ENCODE data around the gene ST8SIA4.
"Not testable (repeated sequence)": the region's sequence is repeated elsewhere in the genome, so short reads cannot be mapped to it uniquely, and the experiment has no call there.

ST8SIA4 gene

GRCh38 chr5:100794844-100795243, 108.2 kb downstream of the ST8SIA4 start:
- no peaks in the 10 kb centered on the region for H3K4me1 ChIP-seq (ENCODE audit: control insufficient read depth, insufficient read depth, low read length)
- H3K9me3 ChIP-seq (ENCODE audit: control insufficient read depth, low read length) = peaks cover 6% of the 10 kb centered on the region
- H3K9ac ChIP-seq (ENCODE audit: low read length) = no peak overlapping the region
- H3K36me3 ChIP-seq (ENCODE audit: control insufficient read depth, insufficient read depth, low read length, severe bottlenecking) = no peaks in the 10 kb centered on the region
- H3K27me3 ChIP-seq (replicated peaks; ENCODE audit: control insufficient read depth, insufficient read depth, low read length) = no peaks in the 10 kb centered on the region
- DNase-seq (ENCODE audit: low read depth) = no peak
- no peak overlapping the region for H3K4me3 ChIP-seq (ENCODE audit: low read length)

- H3K4me1 ChIP-seq (ENCODE audit: control insufficient read depth, insufficient read depth, low read length) = no peaks in the 10 kb centered on the region
- H3K36me3 ChIP-seq (ENCODE audit: control insufficient read depth, insufficient read depth, low read length, severe bottlenecking) = no peaks in the 10 kb centered on the region
- no peak overlapping the region for H3K9ac ChIP-seq (ENCODE audit: low read length)
- DNase-seq (ENCODE audit: low read depth) = no peak
- no peak overlapping the region for H3K4me3 ChIP-seq (ENCODE audit: low read length)
- peaks cover 6% of the 10 kb centered on the region for H3K9me3 ChIP-seq (ENCODE audit: control insufficient read depth, low read length)
- H3K27me3 ChIP-seq (replicated peaks; ENCODE audit: control insufficient read depth, insufficient read depth, low read length) = no peaks in the 10 kb centered on the region
Measured at GRCh38 chr5:100794218-100794617, 108.9 kb downstream of the ST8SIA4 start.

DNA sequence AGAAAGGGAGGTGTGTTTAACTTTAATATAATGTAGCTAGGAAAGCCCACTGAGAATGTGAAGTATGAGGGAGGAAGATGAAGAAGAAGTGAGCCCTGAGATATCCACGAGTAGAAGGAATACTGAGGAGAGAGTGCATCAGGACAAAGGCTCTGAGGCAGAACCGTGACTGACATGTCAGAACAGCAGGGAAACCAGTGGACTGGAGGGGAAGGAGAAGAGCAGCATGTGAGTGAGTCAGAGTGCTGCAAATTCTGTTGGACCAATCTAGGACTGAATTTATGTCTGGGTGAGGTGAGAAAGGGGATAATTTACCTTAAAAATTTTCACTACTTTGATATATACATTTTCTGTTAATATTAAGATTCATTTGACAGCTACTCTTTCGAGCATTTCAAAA, 110.3 kb downstream of the ST8SIA4 start:
- no peaks in the 10 kb centered on the region for H3K4me1 ChIP-seq (ENCODE audit: control insufficient read depth, insufficient read depth, low read length)
- no peak overlapping the region for H3K9ac ChIP-seq (ENCODE audit: low read length)
- peaks cover 6% of the 10 kb centered on the region for H3K9me3 ChIP-seq (ENCODE audit: control insufficient read depth, low read length)
- DNase-seq (ENCODE audit: low read depth) = no peak
- H3K36me3 ChIP-seq (ENCODE audit: control insufficient read depth, insufficient read depth, low read length, severe bottlenecking) = no peaks in the 10 kb centered on the region
- H3K27me3 ChIP-seq (replicated peaks; ENCODE audit: control insufficient read depth, insufficient read depth, low read length) = no peaks in the 10 kb centered on the region
- H3K4me3 ChIP-seq (ENCODE audit: low read length) = no peak overlapping the region

DNA sequence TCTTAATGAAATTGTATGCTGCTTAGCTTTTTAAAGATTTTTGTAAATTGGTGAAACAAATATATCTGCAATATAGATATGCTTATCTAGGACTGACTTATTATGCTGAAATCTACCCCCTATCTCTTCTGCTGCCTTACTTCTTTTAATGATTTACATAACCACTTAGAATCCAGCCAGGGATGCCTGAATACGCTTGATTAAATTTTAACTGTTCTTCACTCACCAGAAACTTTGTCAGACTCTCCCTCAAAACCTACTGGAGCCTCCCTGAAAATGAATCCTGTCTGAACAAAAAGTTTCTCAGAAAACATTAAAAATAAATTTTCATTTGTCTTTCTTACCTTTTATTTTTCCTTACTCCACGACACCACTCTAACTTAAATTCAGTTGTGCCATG, 111.7 kb downstream of the ST8SIA4 start:
- Histone ChIP-seq H3K9me3 (ENCODE audit: control insufficient read depth, low read length) (peaks cover 6% of the 10 kb centered on the region), H3K4me3 (ENCODE audit: low read length) (no peak overlapping the region), H3K4me1 (ENCODE audit: control insufficient read depth, insufficient read depth, low read length) (no peaks in the 10 kb centered on the region), H3K36me3 (ENCODE audit: control insufficient read depth, insufficient read depth, low read length, severe bottlenecking) (no peaks in the 10 kb centered on the region), H3K9ac (ENCODE audit: low read length) (no peak overlapping the region), H3K27me3 (replicated peaks; ENCODE audit: control insufficient read depth, insufficient read depth, low read length) (no peaks in the 10 kb centered on the region)
- no peak for DNase-seq (ENCODE audit: low read depth)

- H3K9ac ChIP-seq (ENCODE audit: low read length) = no peak overlapping the region
- DNase-seq (ENCODE audit: low read depth) = no peak
Measured at GRCh38 chr5:100790951-100791350, 112.1 kb downstream of the ST8SIA4 start.

DNA sequence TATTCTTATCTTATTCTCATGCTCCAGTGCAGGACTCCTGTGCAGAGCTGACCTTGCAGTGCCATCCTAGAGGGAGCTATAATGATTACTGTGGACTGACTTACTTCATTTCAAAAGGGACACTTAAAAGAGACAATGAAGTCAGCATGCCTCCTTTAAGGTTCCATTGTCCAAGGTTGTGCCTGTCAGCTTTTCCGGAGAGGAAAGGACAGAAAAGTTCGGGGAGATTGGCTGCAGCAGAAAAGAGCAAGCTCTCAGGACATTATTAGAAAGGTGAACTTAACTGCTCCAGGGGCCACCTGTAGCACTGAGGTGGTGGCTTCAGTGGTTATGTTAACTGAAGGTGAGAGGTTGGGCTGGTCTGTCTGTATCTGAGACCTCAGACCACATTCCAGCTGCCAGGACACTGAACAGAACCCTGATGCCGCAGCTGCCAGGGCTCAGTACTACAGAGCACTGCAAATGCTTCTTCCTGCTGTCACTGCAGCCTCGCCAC, 112.9 kb downstream of the ST8SIA4 start:
- Histone ChIP-seq H3K36me3 (ENCODE audit: control insufficient read depth, insufficient read depth, low read length, severe bottlenecking) (no peaks in the 10 kb centered on the region), H3K9me3 (ENCODE audit: control insufficient read depth, low read length) (peaks cover 6% of the 10 kb centered on the region), H3K4me1 (ENCODE audit: control insufficient read depth, insufficient read depth, low read length) (no peaks in the 10 kb centered on the region), H3K27me3 (replicated peaks; ENCODE audit: control insufficient read depth, insufficient read depth, low read length) (no peaks in the 10 kb centered on the region), H3K9ac (ENCODE audit: low read length) (no peak overlapping the region), H3K4me3 (ENCODE audit: low read length) (no peak overlapping the region)
- no peak for DNase-seq (ENCODE audit: low read depth)

More at GRCh38 chr5:100790951-100791350, 112.1 kb downstream of the ST8SIA4 start:
- Histone ChIP-seq H3K36me3 (ENCODE audit: control insufficient read depth, insufficient read depth, low read length, severe bottlenecking) (no peaks in the 10 kb centered on the region), H3K4me1 (ENCODE audit: control insufficient read depth, insufficient read depth, low read length) (no peaks in the 10 kb centered on the region), H3K9me3 (ENCODE audit: control insufficient read depth, low read length) (peaks cover 6% of the 10 kb centered on the region), H3K4me3 (ENCODE audit: low read length) (no peak overlapping the region), H3K27me3 (replicated peaks; ENCODE audit: control insufficient read depth, insufficient read depth, low read length) (no peaks in the 10 kb centered on the region)

- no peak for DNase-seq (ENCODE audit: low read depth)
Measured at GRCh38 chr5:100789694-100790093, 113.4 kb downstream of the ST8SIA4 start.

DNA sequence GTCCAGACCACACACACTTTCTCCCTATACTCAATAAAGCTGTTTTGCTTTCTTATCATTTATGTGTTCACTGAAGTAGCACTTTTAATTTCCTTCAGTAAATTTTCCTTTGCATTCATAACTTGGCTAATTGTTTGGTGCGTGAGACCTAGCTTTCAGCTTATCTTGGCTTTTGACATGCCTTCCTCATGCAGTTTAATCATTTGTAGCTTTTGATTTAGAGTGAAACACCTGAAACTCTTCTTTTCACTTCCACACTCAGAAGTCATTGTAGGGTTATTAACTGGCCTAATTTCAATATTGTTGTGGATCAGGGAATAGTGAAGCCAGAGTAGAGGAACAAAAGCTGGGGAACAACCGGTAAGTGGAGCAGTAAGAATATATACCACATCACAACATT, 114.7 kb downstream of the ST8SIA4 start:
- no peaks in the 10 kb centered on the region for H3K36me3 ChIP-seq (ENCODE audit: control insufficient read depth, insufficient read depth, low read length, severe bottlenecking)
- no peaks in the 10 kb centered on the region for H3K4me1 ChIP-seq (ENCODE audit: control insufficient read depth, insufficient read depth, low read length)
- no peaks in the 10 kb centered on the region for H3K27me3 ChIP-seq (replicated peaks; ENCODE audit: control insufficient read depth, insufficient read depth, low read length)
- H3K9me3 ChIP-seq (ENCODE audit: control insufficient read depth, low read length) = no peaks in the 10 kb centered on the region
- no peak for DNase-seq (ENCODE audit: low read depth)
- H3K4me3 ChIP-seq (ENCODE audit: low read length) = no peak overlapping the region
- H3K9ac ChIP-seq (ENCODE audit: low read length) = no peak overlapping the region

More at GRCh38 chr5:100789694-100790093, 113.4 kb downstream of the ST8SIA4 start:
- no peaks in the 10 kb centered on the region for H3K4me1 ChIP-seq (ENCODE audit: control insufficient read depth, insufficient read depth, low read length)
- H3K9ac ChIP-seq (ENCODE audit: low read length) = no peak overlapping the region
- no peaks in the 10 kb centered on the region for H3K36me3 ChIP-seq (ENCODE audit: control insufficient read depth, insufficient read depth, low read length, severe bottlenecking)
- no peak overlapping the region for H3K4me3 ChIP-seq (ENCODE audit: low read length)
- no peaks in the 10 kb centered on the region for H3K27me3 ChIP-seq (replicated peaks; ENCODE audit: control insufficient read depth, insufficient read depth, low read length)
- H3K9me3 ChIP-seq (ENCODE audit: control insufficient read depth, low read length) = peaks cover 5% of the 10 kb centered on the region

DNA sequence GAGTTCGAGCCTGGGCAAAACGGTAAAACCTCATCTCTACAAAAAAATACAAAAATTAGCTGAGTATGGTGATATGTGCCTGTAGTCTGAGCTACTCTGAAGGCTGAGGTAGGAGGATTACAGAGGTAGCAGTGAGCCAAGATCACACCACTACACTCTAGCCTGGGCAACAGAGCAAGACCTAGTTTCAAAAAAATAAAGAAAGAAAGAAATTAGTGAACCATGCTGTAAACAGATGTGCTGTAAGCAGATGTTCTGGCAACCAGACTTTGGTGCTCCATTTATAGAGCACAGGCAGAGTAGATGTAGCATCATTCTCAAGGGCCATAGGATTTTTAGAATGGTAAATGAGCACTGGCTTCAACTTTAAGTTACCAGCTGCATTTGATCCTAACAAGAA, 115.4 kb downstream of the ST8SIA4 start:
- DNase-seq (ENCODE audit: low read depth) = no peak
- no peak overlapping the region for H3K4me3 ChIP-seq (ENCODE audit: low read length)
- H3K27me3 ChIP-seq (replicated peaks; ENCODE audit: control insufficient read depth, insufficient read depth, low read length) = no peaks in the 10 kb centered on the region
- H3K9ac ChIP-seq (ENCODE audit: low read length) = no peak overlapping the region
- no peaks in the 10 kb centered on the region for H3K36me3 ChIP-seq (ENCODE audit: control insufficient read depth, insufficient read depth, low read length, severe bottlenecking)
- no peaks in the 10 kb centered on the region for H3K4me1 ChIP-seq (ENCODE audit: control insufficient read depth, insufficient read depth, low read length)
- no peaks in the 10 kb centered on the region for H3K9me3 ChIP-seq (ENCODE audit: control insufficient read depth, low read length)

- not testable (repeated sequence) for H3K4me1 ChIP-seq (ENCODE audit: control insufficient read depth, insufficient read depth, low read length); H3K36me3 ChIP-seq (ENCODE audit: control insufficient read depth, insufficient read depth, low read length, severe bottlenecking); H3K4me3 ChIP-seq (ENCODE audit: low read length); H3K9me3 ChIP-seq (ENCODE audit: control insufficient read depth, low read length); H3K9ac ChIP-seq (ENCODE audit: low read length); H3K27me3 ChIP-seq (replicated peaks; ENCODE audit: control insufficient read depth, insufficient read depth, low read length); DNase-seq (ENCODE audit: low read depth)
Measured at GRCh38 chr5:100785536-100785935, 117.5 kb downstream of the ST8SIA4 start.

GRCh38 chr5:100780376-100780870, 122.7 kb downstream of the ST8SIA4 start:
- no peaks in the 10 kb centered on the region for H3K27me3 ChIP-seq (replicated peaks; ENCODE audit: control insufficient read depth, insufficient read depth, low read length)
- H3K4me1 ChIP-seq (ENCODE audit: control insufficient read depth, insufficient read depth, low read length) = peaks cover 12% of the 10 kb centered on the region
- DNase-seq (ENCODE audit: low read depth) = no peak
- H3K9me3 ChIP-seq (ENCODE audit: control insufficient read depth, low read length) = no peaks in the 10 kb centered on the region
- H3K4me3 ChIP-seq (ENCODE audit: low read length) = no peak overlapping the region
- H3K9ac ChIP-seq (ENCODE audit: low read length) = no peak overlapping the region
- H3K36me3 ChIP-seq (ENCODE audit: control insufficient read depth, insufficient read depth, low read length, severe bottlenecking) = no peaks in the 10 kb centered on the region
